HepG2 (cell line): ENCODE results near the gene VWA7. TPM values are rescaled to one million over a fixed set of nuclear protein-coding genes. Genes with fewer than 3 reads are reported as not detected.

ENCODE experiments used
- FOXK1 ChIP-seq: sonication (generic); formaldehyde crosslinking; IDR thresholded peaks from 2 replicates; pipeline ENCODE4 v1.4.0; 2020; ENCODE audit warnings: low read depth, missing genetic modification reagents, borderline replicate concordance
- HHEX ChIP-seq: IDR thresholded peaks from 2 replicates; pipeline ENCODE4 v1.6.1; 2016; ENCODE audit warnings: control low read depth
- KAT7 ChIP-seq: IDR thresholded peaks from 2 replicates; pipeline ENCODE4 v1.6.1; 2018; ENCODE audit warnings: borderline replicate concordance, missing compliant biosample characterization
- MTF2 ChIP-seq: sonication (generic); formaldehyde crosslinking; IDR thresholded peaks from 2 replicates; pipeline ENCODE4 v1.5.0; 2020; ENCODE audit warnings: missing genetic modification reagents, borderline replicate concordance
- NRL ChIP-seq: sonication (generic); formaldehyde crosslinking; IDR thresholded peaks from 2 replicates; pipeline ENCODE4 v1.5.0; 2020; ENCODE audit warnings: missing genetic modification reagents, mild to moderate bottlenecking, moderate library complexity, borderline replicate concordance
- PAX8 ChIP-seq: sonication (generic); formaldehyde crosslinking; IDR thresholded peaks from 2 replicates; pipeline ENCODE4 v1.8.0; 2022; ENCODE audit warnings: mild to moderate bottlenecking, missing genetic modification reagents, borderline replicate concordance
- PCBP1 ChIP-seq: fragments of 200-400 bp; formaldehyde crosslinking; IDR thresholded peaks from 2 replicates; pipeline ENCODE4 v1.6.1; 2017; ENCODE audit warnings: mild to moderate bottlenecking, low read depth, low read length, borderline replicate concordance
- PHF20 ChIP-seq: sonication (generic); formaldehyde crosslinking; IDR thresholded peaks from 2 replicates; pipeline ENCODE4 v1.5.0; 2020; ENCODE audit warnings: mild to moderate bottlenecking, missing genetic modification reagents
- SRY ChIP-seq: sonication (generic); formaldehyde crosslinking; IDR thresholded peaks from 2 replicates; pipeline ENCODE4 v1.8.0; 2022; ENCODE audit warnings: mild to moderate bottlenecking, missing genetic modification reagents
- XBP1 ChIP-seq: sonication (generic); formaldehyde crosslinking; IDR thresholded peaks from 2 replicates; pipeline ENCODE4 v1.5.0; 2020; ENCODE audit warnings: missing genetic modification reagents
- ZBTB42 ChIP-seq: sonication (generic); formaldehyde crosslinking; IDR thresholded peaks from 2 replicates; pipeline ENCODE4 v1.5.0; 2020; ENCODE audit warnings: mild to moderate bottlenecking, missing genetic modification reagents
- ZFX ChIP-seq: sonication (generic); formaldehyde crosslinking; IDR thresholded peaks from 2 replicates; pipeline ENCODE4 v1.4.0; 2020; ENCODE audit warnings: mild to moderate bottlenecking, low read depth, missing genetic modification reagents, moderate library complexity
- ZMAT3 ChIP-seq: sonication (generic); formaldehyde crosslinking; conservative IDR thresholded peaks from 2 replicates; pipeline ENCODE4 v1.7.0; 2021; ENCODE audit warnings: missing genetic modification reagents
- ZNF138 ChIP-seq: sonication (generic); formaldehyde crosslinking; IDR thresholded peaks from 2 replicates; pipeline ENCODE4 v1.5.0; 2020; ENCODE audit warnings: mild to moderate bottlenecking, low read depth, missing genetic modification reagents
- ZNF180 ChIP-seq: sonication (generic); formaldehyde crosslinking; IDR thresholded peaks from 2 replicates; pipeline ENCODE4 v1.4.0; 2020; ENCODE audit warnings: low read depth, missing genetic modification reagents, borderline replicate concordance
- ZNF713 ChIP-seq: sonication (generic); formaldehyde crosslinking; IDR thresholded peaks from 2 replicates; pipeline ENCODE4 v1.4.0; 2020; ENCODE audit warnings: mild to moderate bottlenecking, missing genetic modification reagents
- ZNF746 ChIP-seq: sonication (generic); formaldehyde crosslinking; IDR thresholded peaks from 2 replicates; pipeline ENCODE4 v1.8.0; 2022; ENCODE audit warnings: mild to moderate bottlenecking, missing genetic modification reagents
- ZNF850 ChIP-seq: sonication (generic); formaldehyde crosslinking; conservative IDR thresholded peaks from 2 replicates; pipeline ENCODE4 v1.9.0; 2021; ENCODE audit warnings: mild to moderate bottlenecking, missing genetic modification reagents
- ZSCAN30 ChIP-seq: sonication (generic); formaldehyde crosslinking; IDR thresholded peaks from 2 replicates; pipeline ENCODE4 v1.5.0; 2020; ENCODE audit warnings: mild to moderate bottlenecking, missing genetic modification reagents
- ZSCAN31 ChIP-seq: sonication (generic); formaldehyde crosslinking; IDR thresholded peaks from 2 replicates; pipeline ENCODE4 v1.5.0; 2020; ENCODE audit warnings: low read depth, mild to moderate bottlenecking, missing genetic modification reagents
- polyA plus RNA-seq, 8 experiments: library from polyadenylated mRNA; depleted of rRNA in 3 of 8; stranded (reverse) in 7 of 8; unstranded in 1 of 8; fragments of >200 nt; fragmentation: Illumina TruSeq in 4 of 8; extraction: Trizol in 4 of 8; gene quantifications; 2 replicates each; pipeline versions ENCODE4 v1.2.1 to v1.2.3, GENCODE V29; 2011 to 2016; ENCODE audit warnings: low read depth in 4 of 8, missing spikeins in 1 of 8, mixed read lengths in 1 of 8; ENCODE audit not compliant: insufficient read depth in 1 of 8
- total RNA-seq, 5 experiments: library from RNA; depleted of rRNA; stranded (reverse); fragments of >200 nt; fragmentation: Illumina TruSeq; extraction: Trizol; gene quantifications; 2 replicates each; pipeline ENCODE4 v1.2.3, GENCODE V29; 2016; ENCODE audit warnings: low read depth in 1 of 5
- TF ChIP-seq, protein P1 (sequence below): sonication (generic); formaldehyde crosslinking; IDR thresholded peaks from 2 replicates; pipeline ENCODE4 v1.4.0; 2020; ENCODE audit warnings: missing genetic modification reagents
- TF ChIP-seq, protein P2 (sequence below): sonication (generic); formaldehyde crosslinking; IDR thresholded peaks from 2 replicates; pipeline ENCODE4 v1.4.0; 2020; ENCODE audit warnings: low read depth, mild to moderate bottlenecking, missing genetic modification reagents

Gene VWA7
- total and polyA plus RNA-seq, 2 of the 13 experiments (the other 11 are each of a cell fraction or from before 2014, with no cell fraction given), result 0.86 to 3.3 TPM

DNA sequence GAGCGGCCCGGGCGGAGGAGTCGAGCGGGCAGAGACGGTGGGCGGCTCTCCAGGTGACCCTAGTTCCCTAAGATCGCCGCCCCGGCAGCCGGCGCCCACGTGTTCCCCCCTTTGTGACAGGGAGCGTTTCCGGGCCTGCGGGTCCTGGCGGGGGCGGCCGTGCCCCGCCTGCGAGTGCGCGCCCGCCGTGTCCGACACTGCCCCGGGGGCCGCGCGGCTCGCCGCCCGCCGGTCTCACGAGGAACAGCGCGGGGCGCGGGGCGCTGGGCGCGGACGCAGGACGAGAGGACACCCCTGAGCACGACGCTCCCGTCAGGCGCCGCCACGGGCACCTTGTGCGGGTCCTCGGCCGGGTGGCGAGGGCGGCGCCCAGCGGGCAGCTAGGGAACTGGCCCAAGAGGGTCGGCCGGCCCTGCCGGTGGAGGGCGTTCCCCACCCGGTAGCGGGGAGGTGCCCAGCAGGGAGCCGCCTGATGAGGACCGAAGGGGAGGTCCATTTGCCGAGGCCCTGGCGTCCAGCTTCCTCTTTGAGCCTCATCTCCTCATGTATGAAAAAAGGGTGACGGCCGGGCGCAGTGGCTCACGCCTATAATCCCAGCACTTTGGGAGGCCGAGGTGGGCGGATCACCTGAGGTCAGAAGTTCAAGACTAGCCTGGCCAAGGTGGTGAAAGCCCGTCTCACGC, 18.6 kb upstream of the VWA7 start, which contains the start of gene VARS1 (continued):
- 0 out of 2 replicates have a peak, but pooled peaks have one; percentile 19 for TF ChIP-seq HHEX (CRISPR knock-in tag)
- TF ChIP-seq ZMAT3 (CRISPR knock-in tag), result 0 out of 2 replicates have a peak, but pooled peaks have one; percentile 34
- 0 out of 2 replicates have a peak, but pooled peaks have one; percentile 30 for TF ChIP-seq ZNF713 (CRISPR knock-in tag)
- TF ChIP-seq, protein P1, sequence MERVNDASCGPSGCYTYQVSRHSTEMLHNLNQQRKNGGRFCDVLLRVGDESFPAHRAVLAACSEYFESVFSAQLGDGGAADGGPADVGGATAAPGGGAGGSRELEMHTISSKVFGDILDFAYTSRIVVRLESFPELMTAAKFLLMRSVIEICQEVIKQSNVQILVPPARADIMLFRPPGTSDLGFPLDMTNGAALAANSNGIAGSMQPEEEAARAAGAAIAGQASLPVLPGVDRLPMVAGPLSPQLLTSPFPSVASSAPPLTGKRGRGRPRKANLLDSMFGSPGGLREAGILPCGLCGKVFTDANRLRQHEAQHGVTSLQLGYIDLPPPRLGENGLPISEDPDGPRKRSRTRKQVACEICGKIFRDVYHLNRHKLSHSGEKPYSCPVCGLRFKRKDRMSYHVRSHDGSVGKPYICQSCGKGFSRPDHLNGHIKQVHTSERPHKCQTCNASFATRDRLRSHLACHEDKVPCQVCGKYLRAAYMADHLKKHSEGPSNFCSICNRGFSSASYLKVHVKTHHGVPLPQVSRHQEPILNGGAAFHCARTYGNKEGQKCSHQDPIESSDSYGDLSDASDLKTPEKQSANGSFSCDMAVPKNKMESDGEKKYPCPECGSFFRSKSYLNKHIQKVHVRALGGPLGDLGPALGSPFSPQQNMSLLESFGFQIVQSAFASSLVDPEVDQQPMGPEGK, result peak; percentile 46
- TF ChIP-seq XBP1 (CRISPR knock-in tag), result 0 out of 2 replicates have a peak, but pooled peaks have one; percentile 34
- TF ChIP-seq ZFX (CRISPR knock-in tag), result peak; percentile 83
- peak; percentile 79; the same call in 1 of the 2 replicates for TF ChIP-seq MTF2
- TF ChIP-seq NRL, result peak; percentile 59
- peak; percentile 90 for TF ChIP-seq SRY (CRISPR knock-in tag)
- TF ChIP-seq ZSCAN30 (CRISPR knock-in tag), result no peak
- peak; percentile 53; the same call in 1 of the 2 replicates for TF ChIP-seq ZNF180
- TF ChIP-seq ZSCAN31 (CRISPR knock-in tag), result peak; percentile 97
- peak; percentile 97; the same call in 1 of the 2 replicates for TF ChIP-seq ZNF138 (CRISPR knock-in tag)
- peak; percentile 91; the same call in 1 of the 2 replicates for TF ChIP-seq KAT7 (CRISPR knock-in tag)
- TF ChIP-seq, protein P2, sequence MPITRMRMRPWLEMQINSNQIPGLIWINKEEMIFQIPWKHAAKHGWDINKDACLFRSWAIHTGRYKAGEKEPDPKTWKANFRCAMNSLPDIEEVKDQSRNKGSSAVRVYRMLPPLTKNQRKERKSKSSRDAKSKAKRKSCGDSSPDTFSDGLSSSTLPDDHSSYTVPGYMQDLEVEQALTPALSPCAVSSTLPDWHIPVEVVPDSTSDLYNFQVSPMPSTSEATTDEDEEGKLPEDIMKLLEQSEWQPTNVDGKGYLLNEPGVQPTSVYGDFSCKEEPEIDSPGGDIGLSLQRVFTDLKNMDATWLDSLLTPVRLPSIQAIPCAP, result no peak
- TF ChIP-seq ZNF850, result no peak; the same call in 1 of the 2 replicates
- TF ChIP-seq FOXK1 (CRISPR knock-in tag), result peak; percentile 54; the same call in 1 of the 2 replicates
- no peak; the same call in 1 of the 2 replicates for TF ChIP-seq PAX8 (CRISPR knock-in tag)
- no peak for TF ChIP-seq PCBP1
- TF ChIP-seq PHF20 (CRISPR knock-in tag), result peak; percentile 76
- 0 out of 2 replicates have a peak, but pooled peaks have one; percentile 9 for TF ChIP-seq ZBTB42 (CRISPR knock-in tag)
- no peak for TF ChIP-seq ZNF746 (CRISPR knock-in tag)
